Esophagus (tissue), 2 donors: ENCODE measurements around the gene NELFA. TPM values are rescaled to one million over a fixed set of nuclear protein-coding genes. Genes with fewer than 3 reads are reported as not detected.

Experiments
- H3K27ac ChIP-seq, 2 donors: one replicate each; pipeline ENCODE4 v1.5.1; 2013; ENCODE audit warnings: low read depth in 2 of 2, mild to moderate bottlenecking in 2 of 2, inconsistent platforms in 1 of 2, low read length in 1 of 2, moderate library complexity in 1 of 2
- H3K27me3 ChIP-seq, 2 donors: one replicate each; pipeline ENCODE4 v1.6.1; 2013; ENCODE audit warnings: low read length in 2 of 2, control low read depth in 1 of 2, mild to moderate bottlenecking in 1 of 2; ENCODE audit not compliant: insufficient read depth in 2 of 2, control insufficient read depth in 1 of 2
- H3K36me3 ChIP-seq, 2 donors: one replicate each; pipeline ENCODE4 v1.6.1; 2013; ENCODE audit warnings: low read length in 1 of 2; ENCODE audit not compliant: control insufficient read depth in 2 of 2, insufficient read depth in 2 of 2
- H3K4me1 ChIP-seq, 2 donors: one replicate each; pipeline ENCODE4 v1.6.1; 2013; ENCODE audit warnings: low read length in 1 of 2; ENCODE audit not compliant: control insufficient read depth in 2 of 2, insufficient read depth in 2 of 2
- H3K4me3 ChIP-seq, 2 donors: one replicate each; pipeline ENCODE4 v1.5.1; 2013; ENCODE audit warnings: low read length in 2 of 2, mild to moderate bottlenecking in 2 of 2, low read depth in 1 of 2, moderate library complexity in 1 of 2
- H3K9me3 ChIP-seq, 2 donors: one replicate each; pipeline ENCODE4 v1.6.1; 2013; ENCODE audit warnings: mild to moderate bottlenecking in 2 of 2, low read depth in 1 of 2, low read length in 1 of 2, moderate library complexity in 1 of 2; ENCODE audit not compliant: control insufficient read depth in 2 of 2, insufficient read depth in 1 of 2
- WGBS, 2 donors: extraction: QIAGEN DNeasy Blood & Tissue Kit; methylation state at CpG; one replicate each; pipeline ENCODE4 v1.1.7; 2013; 5-methylcytosine and 5-hydroxymethylcytosine counted together
- polyA plus RNA-seq, 2 donors: library from polyadenylated mRNA; stranded (reverse); fragments of 200-250 nt; gene quantifications; one replicate each; pipeline ENCODE4 v1.2.3, GENCODE V29; 2013
- donor health status: healthy with polysubstance abuse.
- donor health status: Bipolar disorder and iron deficiency.

The NELFA gene
- polyA plus RNA-seq, 2 donors = 27.1 to 35.4 TPM

DNA sequence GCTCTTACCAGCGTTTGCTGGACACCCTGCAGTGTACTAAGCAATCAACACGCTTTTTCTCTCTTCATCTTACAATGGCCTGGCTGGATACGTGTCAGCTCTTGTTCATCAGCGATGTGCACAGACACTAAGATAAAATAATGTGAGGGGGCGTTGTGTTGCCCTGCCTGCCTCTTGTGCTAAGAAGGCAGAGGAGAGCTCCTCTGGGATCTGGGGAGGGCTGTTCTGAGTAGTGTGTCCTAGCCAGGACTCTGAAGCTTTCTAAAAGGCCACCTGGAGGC, 49.7 kb downstream of the NELFA start:
- Histone ChIP-seq H3K27ac (no peak overlapping the region), H3K9me3 (no peaks in the 10 kb centered on the region), H3K4me1 (no peaks in the 10 kb centered on the region), H3K4me3 (no peak overlapping the region), H3K36me3 (peaks cover 10 to 29% of the 10 kb centered on the region in 2 donors), H3K27me3 (no peaks in the 10 kb centered on the region)
- whole genome bisulfite sequencing, 2 donors = 85 to 91% methylated on average over 5 of the region's 5 CpGs

DNA sequence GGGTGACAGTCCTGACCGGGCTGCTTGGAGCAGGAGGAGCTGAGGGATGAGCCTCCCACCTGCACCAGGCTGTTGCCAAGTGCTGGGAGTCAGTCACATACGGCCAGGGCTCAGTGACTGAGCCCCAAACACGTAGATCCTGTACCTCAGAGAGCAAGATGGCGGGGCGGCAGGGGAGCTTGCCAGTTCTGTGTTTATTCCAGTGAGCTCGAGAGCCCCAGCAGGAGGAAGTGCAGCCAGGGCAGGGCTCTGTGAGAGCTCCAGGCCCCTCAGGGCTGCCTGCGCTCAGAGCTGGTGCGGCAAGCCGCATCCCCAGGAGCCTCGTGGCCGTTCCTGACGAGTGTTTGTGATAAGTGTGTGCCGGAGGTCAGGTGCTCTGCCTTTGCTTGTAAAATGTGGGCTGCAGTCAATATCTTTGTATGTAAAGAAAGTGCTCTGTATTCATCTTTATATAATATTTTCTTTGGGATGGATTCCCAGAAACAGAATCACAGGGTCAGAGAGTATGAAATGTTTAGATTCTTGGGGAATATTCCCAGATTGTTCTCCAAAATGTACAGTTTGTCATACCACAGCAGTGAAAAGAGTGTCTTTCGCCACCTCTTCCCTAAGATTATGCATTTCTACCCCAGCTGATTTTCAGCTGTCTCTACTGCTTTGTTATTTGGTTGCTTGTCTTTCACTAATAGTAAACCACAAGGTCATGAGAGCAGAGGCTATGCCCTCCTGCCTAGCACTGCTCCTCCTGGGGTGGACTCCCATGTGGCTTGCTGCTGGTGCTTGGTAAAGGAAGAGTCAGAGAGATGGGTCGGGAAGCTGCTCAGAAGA, 50.3 kb downstream of the NELFA start:
- no peak overlapping the region for H3K27ac ChIP-seq
- H3K4me3 ChIP-seq = no peak overlapping the region
- peaks cover 10 to 29% of the 10 kb centered on the region in 2 donors for H3K36me3 ChIP-seq
- WGBS, 2 donors = 89 to 90% methylated on average over 15 of the region's 15 CpGs
- no peaks in the 10 kb centered on the region for H3K27me3 ChIP-seq
- H3K9me3 ChIP-seq = no peaks in the 10 kb centered on the region
- H3K4me1 ChIP-seq = no peaks in the 10 kb centered on the region

DNA sequence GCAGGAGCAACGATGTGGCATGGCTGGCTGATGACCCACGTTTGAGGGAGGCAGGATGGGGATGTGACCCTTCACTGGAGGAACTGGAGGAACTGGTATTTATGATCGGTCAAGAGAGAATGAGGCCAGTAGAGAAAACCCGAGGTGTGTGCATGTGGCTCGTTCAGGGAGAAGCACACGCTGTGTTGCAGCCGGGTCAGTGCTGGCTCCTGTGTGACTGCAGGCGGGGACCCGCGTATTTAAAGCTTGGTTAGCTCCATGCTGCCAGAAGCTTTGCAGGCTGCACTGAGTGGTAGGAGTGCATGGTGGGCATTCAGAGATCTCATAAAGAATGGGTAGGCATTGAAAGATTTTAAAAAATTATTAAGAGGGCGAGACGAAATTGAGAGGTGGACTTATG, 52.1 kb downstream of the NELFA start:
- Histone ChIP-seq H3K4me1 (no peaks in the 10 kb centered on the region), H3K27ac (no peak overlapping the region), H3K4me3 (no peak overlapping the region), H3K9me3 (no peaks in the 10 kb centered on the region), H3K27me3 (no peaks in the 10 kb centered on the region), H3K36me3 (peaks cover 7 to 38% of the 10 kb centered on the region in 2 donors)
- WGBS, 2 donors = 92% methylated on average over 12 of the region's 12 CpGs

- 89 to 96% methylated on average over 9 of the region's 9 CpGs for WGBS, 2 donors
Observed at GRCh38 chr4:1953335-1953734, 55.4 kb downstream of the NELFA start.

DNA sequence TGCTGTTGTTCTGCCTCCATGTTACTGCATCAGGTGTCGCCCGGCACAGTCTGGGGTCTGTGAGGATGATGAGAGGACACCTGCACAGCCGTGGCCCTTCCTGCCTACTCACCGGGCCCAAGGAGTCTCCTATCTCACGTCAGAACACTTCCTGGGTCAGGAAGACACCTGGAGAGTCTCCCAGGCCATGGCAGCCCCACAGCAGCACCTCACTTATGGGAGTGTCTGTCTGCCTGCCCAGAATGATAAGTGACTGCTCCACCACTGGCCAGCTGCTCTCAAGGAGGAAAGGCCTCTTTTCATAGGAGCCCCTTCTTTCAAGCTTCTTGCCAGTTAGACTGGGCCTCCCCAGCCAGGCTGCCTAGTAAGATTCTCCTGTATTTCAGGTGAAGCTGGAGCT, 56.1 kb downstream of the NELFA start:
- WGBS, 2 donors = 85 to 91% methylated on average over 5 of the region's 5 CpGs

More at GRCh38 chr4:1953335-1953734, 55.4 kb downstream of the NELFA start:
- no peak overlapping the region for H3K27ac ChIP-seq
- no peak overlapping the region for H3K4me3 ChIP-seq
- H3K9me3 ChIP-seq = no peaks in the 10 kb centered on the region
- H3K36me3 ChIP-seq = peaks cover 4 to 37% of the 10 kb centered on the region in 2 donors
- no peaks in the 10 kb centered on the region for H3K27me3 ChIP-seq
- no peaks in the 10 kb centered on the region for H3K4me1 ChIP-seq

DNA sequence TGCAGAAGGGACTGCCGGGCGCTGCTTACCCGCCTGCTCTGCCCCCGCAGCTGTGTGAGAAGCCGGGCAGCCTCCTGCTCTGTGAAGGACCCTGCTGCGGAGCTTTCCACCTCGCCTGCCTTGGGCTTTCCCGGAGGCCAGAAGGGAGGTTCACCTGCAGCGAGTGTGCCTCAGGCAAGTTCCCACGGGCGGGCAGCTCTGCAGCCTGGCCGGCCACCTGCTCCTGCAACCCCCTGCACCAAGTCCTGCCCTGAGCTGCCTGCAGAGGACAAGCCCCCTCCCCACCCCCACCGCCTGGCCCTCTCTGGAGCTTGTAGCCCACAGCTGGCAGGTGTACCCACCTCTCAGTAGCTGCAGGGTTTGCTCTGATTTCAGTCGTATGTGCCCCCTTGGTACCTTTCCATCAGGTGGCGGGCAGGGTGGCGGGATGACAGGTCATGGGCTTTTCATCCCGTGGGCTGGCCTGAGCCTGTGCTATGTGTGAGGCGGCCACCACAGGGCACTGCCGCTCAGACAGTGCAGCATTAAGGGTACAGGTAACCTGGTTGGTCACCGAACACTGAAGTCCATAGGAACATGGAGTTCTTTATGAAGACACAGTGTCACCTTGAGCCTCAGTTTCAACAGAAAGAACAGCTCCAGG, 56.6 kb downstream of the NELFA start:
- H3K27me3 ChIP-seq = no peaks in the 10 kb centered on the region
- 92 to 95% methylated on average over 20 of the region's 20 CpGs for WGBS, 2 donors
- no peaks in the 10 kb centered on the region for H3K9me3 ChIP-seq
- H3K36me3 ChIP-seq = peaks cover 4 to 32% of the 10 kb centered on the region in 2 donors
- H3K4me3 ChIP-seq = no peak overlapping the region
- H3K4me1 ChIP-seq = no peaks in the 10 kb centered on the region
- H3K27ac ChIP-seq = no peak overlapping the region

More for the DNA sequence above, 56.1 kb downstream of the NELFA start:
- peaks cover 4 to 31% of the 10 kb centered on the region in 2 donors for H3K36me3 ChIP-seq
- H3K4me1 ChIP-seq = no peaks in the 10 kb centered on the region
- no peak overlapping the region for H3K27ac ChIP-seq
- no peaks in the 10 kb centered on the region for H3K27me3 ChIP-seq
- H3K9me3 ChIP-seq = no peaks in the 10 kb centered on the region
- no peak overlapping the region for H3K4me3 ChIP-seq

- Histone ChIP-seq H3K4me3 (no peak overlapping the region), H3K27ac (no peak overlapping the region), H3K36me3 (peaks cover 4 to 31% of the 10 kb centered on the region in 2 donors), H3K27me3 (no peaks in the 10 kb centered on the region), H3K9me3 (no peaks in the 10 kb centered on the region), H3K4me1 (no peaks in the 10 kb centered on the region)
- WGBS, 2 donors = 86 to 93% methylated on average over 10 of the region's 10 CpGs
Observed at GRCh38 chr4:1950369-1950768, 58.4 kb downstream of the NELFA start.

GRCh38 chr4:1948892-1949436, 59.8 kb downstream of the NELFA start:
- WGBS, 2 donors = 92 to 94% methylated on average over 8 of the region's 8 CpGs
- H3K4me3 ChIP-seq = no peak overlapping the region
- H3K36me3 ChIP-seq = peaks cover 0 to 27% of the 10 kb centered on the region in 2 donors

GRCh38 chr4:1948232-1948631, 60.5 kb downstream of the NELFA start:
- peaks cover 0 to 26% of the 10 kb centered on the region in 2 donors for H3K36me3 ChIP-seq
- no peak overlapping the region for H3K4me3 ChIP-seq
- H3K4me1 ChIP-seq = peaks cover 0 to 2% of the 10 kb centered on the region in 2 donors
- no peaks in the 10 kb centered on the region for H3K9me3 ChIP-seq
- WGBS, 2 donors = 92 to 93% methylated on average over 16 of the region's 16 CpGs
- H3K27ac ChIP-seq = no peak overlapping the region
- H3K27me3 ChIP-seq = no peaks in the 10 kb centered on the region

More at GRCh38 chr4:1948892-1949436, 59.8 kb downstream of the NELFA start:
- Histone ChIP-seq H3K27me3 (no peaks in the 10 kb centered on the region), H3K9me3 (no peaks in the 10 kb centered on the region), H3K4me1 (peaks cover 0 to 2% of the 10 kb centered on the region in 2 donors), H3K27ac (no peak overlapping the region)
